Measurements from ENCODE around the gene ENPEP.

Gene ENPEP

DNA sequence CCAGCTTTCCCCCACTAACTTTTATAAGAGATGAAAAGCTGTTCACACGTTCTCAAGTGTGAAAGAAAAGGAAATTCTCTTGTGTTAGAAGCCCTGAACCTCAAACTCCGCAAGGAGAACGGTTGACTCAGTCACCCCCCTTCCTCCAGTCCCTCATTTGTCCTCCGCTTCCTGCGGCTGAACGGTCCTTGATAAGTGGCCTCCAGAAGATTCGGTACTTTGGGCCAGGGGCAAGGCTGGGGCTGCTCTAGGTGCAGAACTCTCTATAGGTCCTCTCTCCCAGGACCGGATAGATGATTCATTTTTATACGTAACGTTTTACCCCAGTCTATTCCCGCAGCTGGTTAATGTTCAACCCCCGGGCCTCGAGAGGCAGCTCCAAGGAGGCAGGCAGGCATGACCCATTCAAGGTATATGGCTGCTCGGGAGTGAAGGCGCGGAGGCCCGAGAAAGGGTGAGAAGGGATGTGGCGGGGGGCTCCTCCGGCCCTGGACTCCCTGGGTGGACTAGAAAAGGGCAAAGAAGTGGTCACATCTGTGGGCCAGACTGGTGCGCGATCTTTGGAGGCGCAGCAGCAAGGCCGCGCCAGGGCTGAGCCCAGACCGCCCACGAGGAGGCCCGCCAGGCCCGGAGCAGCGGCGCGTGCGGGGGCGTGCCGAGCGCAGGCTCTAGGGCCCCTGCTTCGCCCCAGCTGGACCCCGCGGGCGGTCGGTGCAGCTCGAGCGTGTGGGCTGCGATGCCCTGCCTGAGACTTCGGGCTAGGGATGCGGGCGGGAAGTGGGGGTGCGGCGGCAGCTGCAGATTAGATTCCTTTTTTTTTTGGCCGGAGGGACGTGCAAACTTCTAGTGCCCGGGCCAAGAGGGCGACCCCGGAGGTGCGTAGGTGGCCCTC is 135.2 kb downstream of the ENPEP start:
- Mint-ChIP-seq H3K27ac (no peak overlapping the region), H3K4me3 (no peak overlapping the region), H3K4me1 (ENCODE audit: low read depth in 2 of 2) (peaks cover 0 to 5% of the 10 kb centered on the region in 2 donors), H3K36me3 (ENCODE audit: insufficient read depth) (peaks cover 3% of the 10 kb centered on the region), H3K27me3 (peaks cover 75 to 82% of the 10 kb centered on the region in 2 donors), H3K9me3 (no peaks in the 10 kb centered on the region)
- ATAC-seq (replicated peaks), result no peak
- no peak for DNase-seq

DNA sequence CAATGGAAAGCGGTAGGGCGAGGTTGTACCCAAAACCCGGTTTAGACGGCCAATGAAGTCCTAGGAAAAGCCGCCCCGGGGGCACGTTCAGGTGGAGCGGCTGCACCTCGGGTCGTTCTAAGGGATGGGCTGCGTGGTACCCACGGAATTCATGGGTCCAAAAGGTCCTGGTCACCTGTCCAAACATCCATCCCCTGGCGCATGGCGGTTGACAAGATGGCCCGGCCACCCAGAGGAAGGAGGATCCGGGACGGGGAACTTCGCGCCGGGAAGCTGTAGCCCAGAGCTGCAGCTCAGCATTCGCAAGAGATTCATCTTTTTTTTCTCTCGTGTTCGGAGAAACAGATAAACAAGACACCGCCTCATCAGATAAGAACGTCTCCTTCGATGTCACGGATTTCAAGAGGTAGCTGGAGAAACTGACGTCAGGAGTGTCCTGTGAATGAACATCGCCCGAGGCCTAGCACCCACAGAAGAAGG is 136.1 kb downstream of the ENPEP start:
- peaks cover 83 to 90% of the 10 kb centered on the region in 2 donors for H3K27me3 Mint-ChIP-seq
- H3K9me3 Mint-ChIP-seq, result no peaks in the 10 kb centered on the region
- DNase-seq (no peak), ATAC-seq (replicated peaks) (no peak)
- no peak overlapping the region for H3K27ac Mint-ChIP-seq
- peaks cover 0 to 5% of the 10 kb centered on the region in 2 donors for H3K4me1 Mint-ChIP-seq (ENCODE audit: low read depth in 2 of 2)
- peaks cover 3% of the 10 kb centered on the region for H3K36me3 Mint-ChIP-seq (ENCODE audit: insufficient read depth)
- H3K4me3 Mint-ChIP-seq, result no peak overlapping the region

DNA sequence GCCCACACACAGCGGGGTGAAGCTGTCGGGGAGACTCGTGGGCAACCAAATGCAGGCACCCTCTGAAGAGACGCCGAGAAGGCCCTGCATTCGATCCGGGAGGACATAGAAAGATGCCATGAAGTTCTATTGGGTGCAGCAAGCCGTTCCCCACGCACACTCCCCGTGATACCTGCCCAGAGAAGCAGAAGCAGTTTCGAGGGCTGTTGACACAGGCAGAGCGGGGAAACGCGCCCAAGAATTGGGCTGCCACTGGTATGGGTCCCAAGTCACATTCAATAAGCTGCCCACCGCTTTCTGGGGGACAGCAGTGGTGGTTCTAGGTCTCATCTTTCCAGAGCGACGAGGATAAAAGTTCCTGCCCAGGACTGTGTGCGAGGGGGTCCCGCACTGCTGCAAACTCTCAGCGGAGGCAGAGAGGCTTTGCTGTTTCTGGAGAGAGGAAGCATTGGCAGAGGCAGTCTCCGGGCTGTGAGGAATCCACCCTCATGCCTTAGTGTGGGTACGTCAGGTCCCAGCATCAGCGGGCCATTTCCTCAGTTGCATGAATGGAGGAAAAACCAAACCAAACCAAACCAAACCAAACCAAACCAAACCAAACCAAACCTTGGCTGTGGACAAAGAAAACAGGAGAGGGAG is 136.8 kb downstream of the ENPEP start:
- ATAC-seq (replicated peaks) (no peak), DNase-seq (no peak)
- no peak overlapping the region for H3K4me3 Mint-ChIP-seq
- H3K27ac Mint-ChIP-seq, result no peak overlapping the region
- H3K4me1 Mint-ChIP-seq (ENCODE audit: low read depth in 2 of 2), result peaks cover 0 to 5% of the 10 kb centered on the region in 2 donors
- no peaks in the 10 kb centered on the region for H3K9me3 Mint-ChIP-seq
- H3K36me3 Mint-ChIP-seq (ENCODE audit: insufficient read depth), result peaks cover 3% of the 10 kb centered on the region
- H3K27me3 Mint-ChIP-seq, result peaks cover 88 to 95% of the 10 kb centered on the region in 2 donors

DNA sequence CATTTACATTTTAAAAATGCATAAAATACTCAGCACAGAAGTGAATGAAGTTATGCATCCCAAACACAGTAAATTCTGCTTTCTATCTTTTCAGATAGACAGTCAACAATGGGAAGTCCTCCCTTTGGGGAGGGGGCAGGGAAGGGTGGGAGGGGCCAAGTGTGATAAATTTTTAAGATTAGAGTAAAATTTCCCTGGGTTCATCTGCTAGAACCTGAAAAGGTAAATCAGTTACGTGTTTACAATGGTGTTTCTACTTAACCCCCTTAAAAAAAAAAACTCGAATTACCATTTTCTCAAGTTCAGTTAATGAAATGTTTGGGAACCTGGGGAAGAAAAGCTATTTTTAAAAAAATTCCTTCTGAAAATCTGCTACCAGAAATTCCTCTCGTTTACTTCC is 137.8 kb downstream of the ENPEP start:
- Mint-ChIP-seq H3K9me3 (no peaks in the 10 kb centered on the region), H3K4me3 (no peak overlapping the region), H3K4me1 (ENCODE audit: low read depth in 2 of 2) (peaks cover 4 to 11% of the 10 kb centered on the region in 2 donors), H3K36me3 (ENCODE audit: insufficient read depth) (peaks cover 3% of the 10 kb centered on the region), H3K27ac (no peak overlapping the region), H3K27me3 (peaks cover 89 to 95% of the 10 kb centered on the region in 2 donors)
- ATAC-seq (replicated peaks) (no peak), DNase-seq (no peak)

DNA sequence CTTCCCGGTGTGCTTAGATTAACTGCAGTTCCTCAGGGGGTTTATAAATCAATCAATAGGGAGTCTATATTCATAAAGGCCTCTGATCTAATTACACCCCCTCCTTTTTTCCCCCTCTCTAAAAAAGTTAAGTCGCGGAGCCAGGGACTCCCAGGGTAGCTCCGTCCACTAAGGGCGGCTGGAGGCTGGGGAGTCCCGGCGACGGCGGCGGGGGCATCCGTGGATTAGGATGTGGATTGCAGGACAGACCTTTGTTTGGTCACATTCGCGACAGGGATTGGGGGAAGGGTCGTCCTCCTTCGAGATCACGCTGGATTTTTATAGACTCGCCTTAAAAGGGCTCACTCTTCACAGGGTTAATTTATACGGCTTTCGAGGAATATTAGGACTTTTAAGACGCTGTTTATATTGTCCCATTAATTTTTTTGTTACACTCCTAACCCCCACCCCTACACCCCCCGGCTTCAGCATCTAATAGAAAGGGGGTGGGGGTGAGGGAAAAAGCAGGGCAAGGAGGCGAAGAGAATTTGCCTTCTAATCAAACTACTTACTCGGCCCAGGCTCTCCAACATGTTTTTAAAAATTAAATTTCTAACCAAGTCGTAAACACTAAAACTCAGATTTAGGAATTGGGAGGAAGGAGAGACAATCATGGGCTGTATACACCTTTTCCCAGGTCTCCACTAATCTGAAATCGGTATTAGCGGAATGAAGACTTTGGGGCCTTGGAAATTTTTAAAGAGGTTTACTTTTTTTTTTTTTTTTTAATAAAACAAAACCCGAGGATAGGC is 138.4 kb downstream of the ENPEP start:
- Mint-ChIP-seq H3K9me3 (no peaks in the 10 kb centered on the region), H3K4me1 (ENCODE audit: low read depth in 2 of 2) (peaks cover 4 to 12% of the 10 kb centered on the region in 2 donors), H3K4me3 (no peak overlapping the region), H3K27me3 (peaks cover 89 to 95% of the 10 kb centered on the region in 2 donors), H3K36me3 (ENCODE audit: insufficient read depth) (peaks cover 3% of the 10 kb centered on the region), H3K27ac (no peak overlapping the region)
- DNase-seq (no peak), ATAC-seq (replicated peaks) (no peak)

All from effector memory CD8-positive, alpha-beta T cell (primary cell).